EL (cell line): Measurements from ENCODE around the gene DIS3L2.
A peak's percentile ranks its signal among the peaks of the same experiment; 100 is the strongest.
"Not testable (repeated sequence)": the region's sequence is repeated elsewhere in the genome, so short reads cannot be mapped to it uniquely, and the experiment has no call there.

Experiments
- DNase-seq: peaks from one replicate; pipeline ENCODE4 v3.0.0-alpha.2; 2016

Gene DIS3L2

GRCh38 chr2:232018181-232018580, 56.7 kb downstream of the DIS3L2 start:
- DNase-seq: no peak

GRCh38 chr2:232022718-232023117, 61.2 kb downstream of the DIS3L2 start:
- DNase-seq: no peak

- no peak for DNase-seq
These were observed 61.9 kb downstream of the DIS3L2 start for GRCh38 chr2:232023426-232023825.

GRCh38 chr2:232024457-232024856, 62.9 kb downstream of the DIS3L2 start:
- no peak for DNase-seq

GRCh38 chr2:232026910-232027309, 65.4 kb downstream of the DIS3L2 start:
- no peak for DNase-seq

- DNase-seq: no peak
These were observed 66.0 kb downstream of the DIS3L2 start for GRCh38 chr2:232027530-232027929.

GRCh38 chr2:232028071-232028470, 66.6 kb downstream of the DIS3L2 start:
- no peak for DNase-seq

GRCh38 chr2:232028631-232029030, 67.1 kb downstream of the DIS3L2 start:
- DNase-seq: peak; percentile 12

GRCh38 chr2:232029346-232029745, 67.8 kb downstream of the DIS3L2 start:
- DNase-seq: no peak

GRCh38 chr2:232030229-232030628, 68.7 kb downstream of the DIS3L2 start:
- DNase-seq: no peak

GRCh38 chr2:232035292-232035691, 73.8 kb downstream of the DIS3L2 start:
- not testable (repeated sequence) for DNase-seq

- not testable (repeated sequence) for DNase-seq
These were observed 75.4 kb downstream of the DIS3L2 start for GRCh38 chr2:232036876-232037275.

- no peak for DNase-seq
These were observed 76.9 kb downstream of the DIS3L2 start for GRCh38 chr2:232038251-232038880.

GRCh38 chr2:232038881-232039485, 77.5 kb downstream of the DIS3L2 start:
- no peak for DNase-seq

- DNase-seq: peak; percentile 36
These were observed 81.5 kb downstream of the DIS3L2 start for GRCh38 chr2:232042911-232043574.

- DNase-seq: no peak
These were observed 82.5 kb downstream of the DIS3L2 start for GRCh38 chr2:232043966-232044365.

- no peak for DNase-seq
These were observed 87.8 kb downstream of the DIS3L2 start for GRCh38 chr2:232049350-232049749.

- DNase-seq: no peak
These were observed 91.1 kb downstream of the DIS3L2 start for GRCh38 chr2:232052591-232052990.

- DNase-seq: no peak
These were observed 92.3 kb downstream of the DIS3L2 start for GRCh38 chr2:232053777-232054176.

- DNase-seq: no peak
These were observed 96.8 kb downstream of the DIS3L2 start for GRCh38 chr2:232058063-232058877.

GRCh38 chr2:232058931-232059330, 97.4 kb downstream of the DIS3L2 start:
- DNase-seq: no peak

- no peak for DNase-seq
These were observed 99.8 kb downstream of the DIS3L2 start for GRCh38 chr2:232061265-232061664.

- no peak for DNase-seq
These were observed 111.5 kb downstream of the DIS3L2 start for GRCh38 chr2:232073026-232073425.
